ENCODE results near the gene PRIMPOL.
"Not testable (repeated sequence)": the region's sequence is repeated elsewhere in the genome, so short reads cannot be mapped to it uniquely, and the experiment has no call there.

Gene PRIMPOL

GRCh38 chr4:184649026-184649970, at the start of gene PRIMPOL, which contains the start of gene CASP3:
PRIMPOL (plus strand) TSS chr4:184649738; CDS start chr4:184657141, 7,403 bp downstream.
CASP3 (minus strand) TSS chr4:184649447; CDS start chr4:184638453, 10,994 bp downstream.
- DNase-seq: peak; percentile 94 to 99 (median 96)
- intact Hi-C loops (cut with DNase I): loop anchor here (1.0 to 5.0 kb wide), 4 partner anchors 112 to 387 kb away; partner anchors contain the start of gene IRF2

GRCh38 chr4:184600982-184601381, 48.6 kb upstream of the PRIMPOL start:
- intact Hi-C loops (cut with DNase I); DNase-seq: not testable (repeated sequence)

- intact Hi-C loops (cut with DNase I): not testable (repeated sequence)
Measured at GRCh38 chr4:184602857-184603256, 46.7 kb upstream of the PRIMPOL start.

GRCh38 chr4:184607429-184607828, 42.1 kb upstream of the PRIMPOL start:
- DNase-seq; intact Hi-C loops (cut with DNase I): not testable (repeated sequence)

More at GRCh38 chr4:184602857-184603256, 46.7 kb upstream of the PRIMPOL start:
- DNase-seq: not testable (repeated sequence)

GRCh38 chr4:184612074-184612473, 37.5 kb upstream of the PRIMPOL start:
- DNase-seq: no peak
- intact Hi-C loops (cut with DNase I): no loop called here

GRCh38 chr4:184613405-184613804, 36.1 kb upstream of the PRIMPOL start:
- intact Hi-C loops (cut with DNase I): no loop called here
- DNase-seq: no peak

GRCh38 chr4:184614509-184614908, 35.0 kb upstream of the PRIMPOL start:
- intact Hi-C loops (cut with DNase I): no loop called here
- no peak for DNase-seq

GRCh38 chr4:184616168-184616567, 33.4 kb upstream of the PRIMPOL start:
- intact Hi-C loops (cut with DNase I): not testable (repeated sequence)

GRCh38 chr4:184616633-184617551, 32.6 kb upstream of the PRIMPOL start:
- no peak for DNase-seq
- intact Hi-C loops (cut with DNase I): no loop called here

More at GRCh38 chr4:184616168-184616567, 33.4 kb upstream of the PRIMPOL start:
- not testable (repeated sequence) for DNase-seq

- DNase-seq: no peak
Measured at GRCh38 chr4:184617600-184618196, 31.8 kb upstream of the PRIMPOL start.

GRCh38 chr4:184620212-184620867, 29.2 kb upstream of the PRIMPOL start:
- DNase-seq: no peak
- intact Hi-C loops (cut with DNase I): no loop called here

More at GRCh38 chr4:184617600-184618196, 31.8 kb upstream of the PRIMPOL start:
- intact Hi-C loops (cut with DNase I): no loop called here

GRCh38 chr4:184621518-184621917, 28.0 kb upstream of the PRIMPOL start:
- no peak for DNase-seq
- intact Hi-C loops (cut with DNase I): no loop called here

- DNase-seq; intact Hi-C loops (cut with DNase I): not testable (repeated sequence)
Measured at GRCh38 chr4:184624504-184624903, 25.0 kb upstream of the PRIMPOL start.

- intact Hi-C loops (cut with DNase I): no loop called here
- DNase-seq: no peak
Measured at GRCh38 chr4:184624972-184625554, 24.5 kb upstream of the PRIMPOL start.

GRCh38 chr4:184625783-184626596, 23.5 kb upstream of the PRIMPOL start:
- DNase-seq; intact Hi-C loops (cut with DNase I): not testable (repeated sequence)

GRCh38 chr4:184628103-184628502, 21.4 kb upstream of the PRIMPOL start:
- intact Hi-C loops (cut with DNase I): no loop called here

GRCh38 chr4:184632842-184633241, 16.7 kb upstream of the PRIMPOL start:
- no peak for DNase-seq
- intact Hi-C loops (cut with DNase I): no loop called here

More at GRCh38 chr4:184628103-184628502, 21.4 kb upstream of the PRIMPOL start:
- no peak for DNase-seq

- intact Hi-C loops (cut with DNase I): no loop called here
- no peak for DNase-seq
Measured at GRCh38 chr4:184635381-184635780, 14.2 kb upstream of the PRIMPOL start.
